ENCODE measurements around the gene SSR2.
"Not testable (repeated sequence)": the region's sequence is repeated elsewhere in the genome, so short reads cannot be mapped to it uniquely, and the experiment has no call there.

The SSR2 gene

DNA sequence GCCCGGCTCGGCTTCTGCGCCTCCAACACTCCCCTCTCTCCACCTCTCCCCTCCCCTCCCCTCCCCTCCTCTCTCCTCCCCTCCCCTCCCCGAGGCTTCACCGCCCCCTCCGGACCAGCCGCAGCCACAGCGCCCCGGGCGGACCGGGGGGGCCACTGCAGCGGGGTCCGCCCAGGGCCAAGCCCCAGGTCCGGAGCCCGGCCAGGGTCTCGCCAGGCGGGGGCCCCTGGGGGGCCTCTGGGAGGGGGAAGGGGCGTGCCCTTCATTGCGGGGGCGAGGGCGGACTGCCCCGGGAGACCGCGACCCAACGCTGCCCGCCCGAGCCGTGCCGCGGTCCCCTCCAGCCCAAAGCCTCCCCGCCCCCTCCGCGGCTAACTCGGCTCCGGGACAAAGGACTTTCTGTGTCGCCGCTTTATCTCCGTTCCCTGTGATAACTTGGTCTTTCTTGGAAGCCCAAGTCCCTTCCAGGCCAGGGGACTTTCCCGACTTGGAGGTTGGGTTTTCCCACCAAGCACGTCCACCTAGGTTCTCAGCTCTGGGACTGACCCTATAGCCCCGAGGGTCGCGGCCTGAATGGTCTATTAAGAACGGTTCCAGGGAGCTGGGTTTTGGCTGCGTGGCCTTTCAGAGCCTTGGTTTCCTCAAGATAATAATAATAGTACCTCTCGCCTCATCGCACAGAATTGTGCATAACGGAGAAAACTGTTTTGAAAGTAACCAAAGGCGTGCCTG lies 33.2 kb upstream of the SSR2 start, which contains the start of gene UBQLN4:
UBQLN4 (minus strand) TSS at position 31 of the 732 bp plus-strand sequence. CDS start 97 bp downstream, outside the sequence.
- H3K4me1 Mint-ChIP-seq = peaks cover 25% of the 10 kb centered on the region

DNA sequence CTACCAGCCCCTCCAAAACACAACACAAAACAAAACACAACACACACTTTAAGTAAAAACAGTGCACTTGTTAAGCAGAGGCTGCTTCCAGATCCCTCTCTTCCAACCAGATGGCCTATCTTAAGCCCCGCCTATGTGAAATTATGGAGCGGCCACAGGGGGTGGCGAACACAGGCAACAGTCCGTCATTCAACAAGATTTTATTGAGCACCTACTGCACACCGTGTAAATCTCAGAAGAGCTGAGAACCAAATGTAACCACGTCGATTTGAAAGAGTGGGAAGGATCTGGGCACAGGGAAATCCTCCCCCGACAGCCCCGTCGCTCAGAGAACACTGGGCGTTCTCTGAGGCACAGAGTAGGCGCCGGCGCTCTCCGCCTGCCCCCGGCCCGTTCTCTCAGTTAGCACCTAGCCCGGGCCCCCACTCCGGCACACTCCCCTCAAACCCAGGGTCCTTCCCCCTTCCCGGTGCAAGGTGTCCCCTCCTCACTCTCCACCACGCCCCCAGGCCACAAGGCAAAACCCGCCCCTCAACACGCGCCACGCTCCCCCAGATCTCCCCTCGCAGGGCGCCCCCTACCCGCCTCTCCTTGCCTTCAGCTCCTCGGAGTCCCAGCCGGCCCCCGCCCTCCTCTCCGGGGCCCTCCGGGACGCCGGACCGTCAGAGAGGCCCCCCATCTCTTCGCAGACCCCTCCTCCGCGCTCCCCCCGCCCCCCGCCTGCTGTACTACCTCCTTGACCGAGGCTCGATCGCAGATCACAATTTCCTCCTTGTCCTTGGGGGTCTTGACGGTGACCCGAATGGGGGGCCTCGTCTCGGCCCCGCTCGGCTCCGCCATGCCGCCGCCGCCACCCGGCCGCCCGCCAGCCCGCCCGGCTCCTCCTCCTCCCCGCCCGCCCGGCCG lies 32.4 kb upstream of the SSR2 start:
- H3K36me3 Mint-ChIP-seq (ENCODE audit: low read depth) = peaks cover 6% of the 10 kb centered on the region
- H3K9me3 Mint-ChIP-seq = no peaks in the 10 kb centered on the region
- peak overlapping the region; percentile 85 for H3K27ac Mint-ChIP-seq
- H3K27me3 Mint-ChIP-seq = no peaks in the 10 kb centered on the region
- peak overlapping the region; percentile 96 for H3K4me3 Mint-ChIP-seq
- peak; percentile 24 for ATAC-seq
- peak; percentile 76 for DNase-seq
- H3K4me1 Mint-ChIP-seq = peaks cover 25% of the 10 kb centered on the region

More for the DNA sequence above, 33.2 kb upstream of the SSR2 start, which contains the start of gene UBQLN4:
- no peaks in the 10 kb centered on the region for H3K27me3 Mint-ChIP-seq
- no peaks in the 10 kb centered on the region for H3K9me3 Mint-ChIP-seq
- peak within 1 kb of the TSS; percentile 96 for H3K4me3 Mint-ChIP-seq
- DNase-seq (peak; percentile 87), ATAC-seq (peak; percentile 62)
- peaks cover 9% of the 10 kb centered on the region for H3K36me3 Mint-ChIP-seq (ENCODE audit: low read depth)
- peak within 1 kb of the TSS; percentile 96 for H3K27ac Mint-ChIP-seq

DNA sequence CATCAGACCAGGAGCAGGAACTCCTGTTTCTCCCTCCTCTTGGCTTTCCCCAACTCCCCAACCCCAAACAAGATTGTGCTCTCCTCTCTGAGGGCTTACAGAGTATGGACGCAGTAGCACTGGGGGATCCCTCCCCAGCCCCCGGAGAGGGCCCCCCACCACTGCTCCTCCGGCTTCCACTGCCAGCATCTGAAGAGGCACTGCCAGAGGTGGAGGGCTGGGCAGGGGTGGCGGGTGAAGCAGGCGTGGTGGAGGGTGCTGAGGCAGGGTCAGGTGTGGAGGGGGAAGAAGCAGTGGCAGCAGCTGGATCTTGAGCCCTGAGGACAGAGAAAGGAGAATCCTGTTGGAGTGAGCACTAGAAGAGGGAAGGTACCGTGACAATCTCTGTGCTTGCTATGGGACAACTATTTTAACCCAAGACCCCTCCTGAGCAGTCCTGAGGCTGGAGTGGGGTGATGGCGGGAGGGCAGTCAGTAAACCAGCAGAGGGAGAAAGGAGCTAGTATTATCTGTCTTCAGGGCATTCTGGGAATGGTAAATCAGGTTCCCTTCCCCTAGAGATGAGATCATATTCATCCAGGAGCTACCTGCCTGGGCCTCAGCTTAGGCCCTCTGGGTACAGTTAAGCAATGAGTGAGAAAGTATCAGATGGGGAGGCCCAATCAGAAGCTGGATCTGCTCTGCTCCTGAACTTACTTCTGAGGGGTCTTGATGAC lies 30.4 kb upstream of the SSR2 start:
- Mint-ChIP-seq H3K27me3 (no peaks in the 10 kb centered on the region), H3K4me1 (peaks cover 22% of the 10 kb centered on the region), H3K36me3 (ENCODE audit: low read depth) (peaks cover 6% of the 10 kb centered on the region), H3K27ac (no peak overlapping the region), H3K4me3 (peak overlapping the region; percentile 27), H3K9me3 (no peaks in the 10 kb centered on the region)
- ATAC-seq (no peak), DNase-seq (no peak)

DNA sequence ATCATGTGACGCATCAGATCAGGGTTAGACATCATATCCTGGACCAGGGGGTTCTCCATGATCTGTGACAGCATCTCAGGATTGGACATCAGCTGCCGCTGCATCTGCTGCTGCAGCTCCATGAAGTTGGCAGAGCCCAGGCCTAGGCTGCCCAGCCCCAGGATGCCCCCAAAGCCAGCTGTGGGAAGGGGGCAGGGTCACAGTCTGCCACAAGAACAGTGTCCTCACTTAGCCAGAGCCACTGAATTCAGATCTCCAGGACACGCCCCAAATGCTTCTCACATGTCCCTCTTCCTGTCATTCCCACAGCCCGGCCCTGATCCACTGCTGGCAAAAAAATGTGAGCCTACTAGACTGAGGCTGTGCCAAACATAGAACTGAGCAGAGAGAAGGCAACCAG lies 29.6 kb upstream of the SSR2 start:
- Mint-ChIP-seq H3K27me3 (no peaks in the 10 kb centered on the region), H3K4me3 (no peak overlapping the region), H3K36me3 (ENCODE audit: low read depth) (peaks cover 6% of the 10 kb centered on the region), H3K9me3 (no peaks in the 10 kb centered on the region), H3K4me1 (peaks cover 17% of the 10 kb centered on the region), H3K27ac (no peak overlapping the region)
- DNase-seq (no peak), ATAC-seq (no peak)

DNA sequence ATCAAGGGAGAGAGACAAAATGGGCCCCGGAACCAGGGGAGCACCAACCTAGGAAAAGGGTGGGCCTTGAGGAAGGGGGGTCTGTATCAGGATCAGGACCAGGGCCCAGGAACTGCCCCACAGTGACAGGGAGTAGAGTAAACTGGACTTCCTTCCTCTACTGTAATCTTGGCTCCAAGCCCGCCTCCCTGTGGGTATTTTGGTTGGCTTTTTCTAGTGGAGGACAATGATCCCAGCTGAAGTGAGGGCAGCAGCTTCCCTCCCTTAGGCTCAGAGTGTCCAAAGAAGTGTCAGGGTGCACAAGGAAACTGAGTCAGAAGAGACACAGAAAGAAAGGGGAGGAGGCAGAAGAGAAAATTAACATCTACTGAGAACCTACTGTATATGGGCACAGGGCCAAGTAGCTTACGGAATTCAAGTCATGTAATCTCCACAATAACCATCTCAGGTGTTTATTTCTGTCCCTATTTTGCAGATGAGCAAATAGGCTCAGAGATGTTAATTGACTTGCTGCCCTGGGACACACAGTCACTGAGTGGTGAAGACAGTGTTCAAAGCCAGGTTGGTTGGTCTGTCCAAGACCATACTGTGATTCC lies 28.0 kb upstream of the SSR2 start:
- Mint-ChIP-seq H3K27ac (no peak overlapping the region), H3K4me3 (no peak overlapping the region), H3K27me3 (no peaks in the 10 kb centered on the region), H3K4me1 (peaks cover 12% of the 10 kb centered on the region), H3K36me3 (ENCODE audit: low read depth) (peaks cover 6% of the 10 kb centered on the region), H3K9me3 (no peaks in the 10 kb centered on the region)
- DNase-seq (no peak), ATAC-seq (no peak)

DNA sequence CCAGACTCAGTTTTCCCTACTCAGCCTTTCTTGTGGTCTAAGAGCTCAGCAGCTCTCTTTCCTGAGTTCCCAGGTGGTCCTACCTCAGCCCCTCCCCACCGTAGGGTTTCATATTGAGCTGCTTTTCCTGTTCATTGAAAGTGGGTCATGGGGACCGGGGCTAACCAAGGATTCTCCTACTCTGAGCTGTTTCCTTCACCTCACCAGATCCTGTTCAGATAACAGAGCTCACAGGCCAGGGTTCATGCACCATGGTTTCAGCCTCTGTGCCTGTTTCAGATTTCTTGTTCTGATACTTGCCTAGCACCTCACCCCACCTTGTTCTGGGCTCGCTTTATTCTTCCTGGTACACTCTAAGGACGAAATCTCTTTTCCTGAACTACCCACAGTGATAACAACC lies 24.3 kb upstream of the SSR2 start:
- no peak overlapping the region for H3K27ac Mint-ChIP-seq
- H3K27me3 Mint-ChIP-seq = no peaks in the 10 kb centered on the region
- H3K36me3 Mint-ChIP-seq (ENCODE audit: low read depth) = peaks cover 23% of the 10 kb centered on the region
- H3K4me1 Mint-ChIP-seq = no peaks in the 10 kb centered on the region
- DNase-seq (no peak), ATAC-seq (no peak)
- no peak overlapping the region for H3K4me3 Mint-ChIP-seq
- no peaks in the 10 kb centered on the region for H3K9me3 Mint-ChIP-seq

DNA sequence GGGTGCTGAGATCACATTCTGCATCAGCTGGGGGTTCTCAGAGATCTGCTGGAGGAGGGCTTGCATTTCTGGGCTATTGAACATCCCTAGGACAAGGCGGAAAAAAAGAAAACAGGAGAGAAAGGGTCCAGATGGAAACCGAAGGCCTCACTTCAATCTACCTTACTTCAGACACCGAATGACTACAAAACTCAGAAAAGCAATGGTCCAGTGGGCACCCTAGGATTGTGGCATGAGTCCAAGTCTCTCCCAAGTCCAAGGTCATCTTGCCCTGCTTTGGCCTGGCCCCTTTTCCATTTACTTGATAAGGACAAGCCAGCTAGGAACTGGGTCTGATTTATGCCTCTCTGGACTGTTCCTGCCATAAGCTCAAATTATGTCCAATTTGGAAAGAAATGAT lies 22.1 kb upstream of the SSR2 start:
- Mint-ChIP-seq H3K4me1 (no peaks in the 10 kb centered on the region), H3K9me3 (no peaks in the 10 kb centered on the region), H3K27ac (no peak overlapping the region), H3K4me3 (no peak overlapping the region), H3K36me3 (ENCODE audit: low read depth) (peaks cover 24% of the 10 kb centered on the region), H3K27me3 (no peaks in the 10 kb centered on the region)
- ATAC-seq (no peak), DNase-seq (no peak)

DNA sequence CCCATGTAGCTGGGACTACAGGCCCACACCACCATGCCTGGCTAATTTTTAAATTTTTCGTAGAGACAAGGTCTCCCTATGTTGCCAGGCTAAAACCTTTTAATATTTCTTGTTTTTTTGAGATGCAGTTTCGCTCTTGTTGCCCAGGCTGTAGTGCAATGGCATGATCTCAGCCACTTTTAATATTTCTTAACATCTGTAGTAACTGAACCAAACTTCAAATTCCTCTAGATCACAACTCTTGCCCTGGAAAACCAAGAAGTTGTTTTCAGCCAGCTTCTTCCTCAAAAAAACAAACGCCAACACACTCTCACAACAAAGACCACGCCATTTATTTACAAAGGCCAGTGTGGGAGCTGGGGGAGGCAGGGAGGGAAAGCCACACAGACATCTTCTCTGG lies 14.2 kb upstream of the SSR2 start:
- H3K4me1 Mint-ChIP-seq, H3K4me3 Mint-ChIP-seq, DNase-seq, ATAC-seq, H3K9me3 Mint-ChIP-seq, H3K27me3 Mint-ChIP-seq, H3K27ac Mint-ChIP-seq: not testable (repeated sequence)
- peaks cover 14% of the 10 kb centered on the region for H3K36me3 Mint-ChIP-seq (ENCODE audit: low read depth)

DNA sequence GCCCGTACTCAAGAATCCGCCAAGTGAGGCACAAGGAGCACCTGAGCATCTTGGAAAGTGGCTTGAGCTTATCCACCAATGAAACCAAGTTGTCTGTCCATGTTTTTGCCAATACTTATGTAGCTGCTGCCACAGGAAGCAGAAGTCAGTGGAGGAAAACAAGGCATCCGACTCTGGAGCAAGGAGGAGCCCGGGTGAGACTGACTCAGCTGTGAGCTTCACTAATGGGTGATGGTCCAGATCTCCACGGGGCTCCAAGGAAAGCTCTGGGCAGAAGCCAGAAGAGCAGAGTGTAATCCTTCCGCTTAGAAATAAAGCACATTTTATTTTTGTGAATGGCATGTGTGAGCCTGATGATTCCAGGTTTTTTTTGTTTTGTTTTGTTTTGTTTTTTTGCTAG lies 12.3 kb upstream of the SSR2 start:
- Mint-ChIP-seq H3K27ac (no peak overlapping the region), H3K36me3 (ENCODE audit: low read depth) (peaks cover 8% of the 10 kb centered on the region), H3K4me1 (no peaks in the 10 kb centered on the region), H3K9me3 (no peaks in the 10 kb centered on the region), H3K4me3 (no peak overlapping the region), H3K27me3 (no peaks in the 10 kb centered on the region)
- DNase-seq (no peak), ATAC-seq (no peak)

DNA sequence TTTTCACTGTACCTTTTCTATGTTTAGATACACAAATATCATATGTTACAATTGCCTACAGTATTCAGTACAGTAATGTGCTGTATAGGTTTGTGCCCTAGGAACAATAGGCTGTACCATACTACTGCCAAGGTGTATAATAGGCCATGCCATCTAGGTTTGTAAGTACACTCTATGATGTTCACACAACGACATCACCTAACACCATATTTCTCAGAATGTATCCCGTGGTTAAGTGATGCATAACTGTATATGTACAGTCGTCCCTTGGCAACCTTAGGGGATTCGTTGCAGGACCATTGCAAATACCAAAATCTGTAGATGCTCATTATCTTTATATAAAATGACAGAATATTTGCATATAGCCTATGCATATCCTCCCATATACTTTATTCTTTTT lies 5.8 kb upstream of the SSR2 start:
- no peak overlapping the region for H3K27ac Mint-ChIP-seq
- H3K9me3 Mint-ChIP-seq = no peaks in the 10 kb centered on the region
- peak; percentile 75 for ATAC-seq
- H3K4me1 Mint-ChIP-seq = peaks cover 5% of the 10 kb centered on the region
- H3K36me3 Mint-ChIP-seq (ENCODE audit: low read depth) = no peaks in the 10 kb centered on the region
- DNase-seq = no peak
- H3K4me3 Mint-ChIP-seq = no peak overlapping the region
- peaks cover 5% of the 10 kb centered on the region for H3K27me3 Mint-ChIP-seq

DNA sequence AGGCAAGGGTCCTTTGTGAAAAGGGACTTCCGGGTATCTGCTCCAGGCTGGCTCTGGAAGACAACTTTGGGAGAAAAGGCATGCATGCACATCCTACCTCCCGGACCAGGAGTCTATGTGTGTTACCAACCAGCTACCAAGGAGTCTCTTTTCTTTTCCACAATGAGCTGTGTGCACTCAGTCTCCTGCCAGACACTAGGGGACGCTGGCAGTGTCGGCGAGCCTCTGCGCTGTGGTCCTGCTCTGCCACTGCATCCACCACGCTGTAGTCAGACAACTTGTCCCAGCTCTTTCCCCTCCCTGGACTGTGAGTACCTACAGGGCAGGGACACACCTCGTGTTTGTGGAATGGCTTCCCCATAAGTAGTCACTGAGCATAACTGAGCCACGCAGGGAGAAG lies 5.1 kb upstream of the SSR2 start:
- Mint-ChIP-seq H3K9me3 (no peaks in the 10 kb centered on the region), H3K4me3 (no peak overlapping the region), H3K4me1 (peaks cover 9% of the 10 kb centered on the region), H3K27ac (no peak overlapping the region), H3K27me3 (peaks cover 5% of the 10 kb centered on the region), H3K36me3 (ENCODE audit: low read depth) (no peaks in the 10 kb centered on the region)
- DNase-seq = peak; percentile 50
- peak; percentile 75 for ATAC-seq

DNA sequence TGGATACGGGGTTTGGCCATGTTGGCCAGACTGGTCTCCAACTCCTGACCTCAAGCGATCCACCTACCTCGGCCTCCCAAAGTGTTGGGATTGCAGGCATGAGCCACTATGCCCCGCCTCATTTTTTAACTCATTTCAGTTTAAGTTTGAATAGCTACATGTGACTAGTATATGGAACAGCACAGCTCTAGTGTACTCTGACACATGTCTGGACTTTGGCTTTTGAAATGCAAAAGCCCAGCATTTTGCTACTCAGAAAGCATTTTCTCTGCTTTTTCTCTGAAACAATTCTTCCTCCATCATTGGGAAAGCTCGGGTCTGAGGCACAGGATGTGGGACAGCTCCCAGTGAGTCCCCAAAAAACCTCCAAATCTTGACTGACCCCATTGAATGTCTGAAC lies 4.0 kb upstream of the SSR2 start:
- peaks cover 16% of the 10 kb centered on the region for H3K4me1 Mint-ChIP-seq
- ATAC-seq (no peak), DNase-seq (no peak)
- H3K9me3 Mint-ChIP-seq = no peaks in the 10 kb centered on the region
- H3K27me3 Mint-ChIP-seq = peaks cover 5% of the 10 kb centered on the region
- no peak overlapping the region for H3K4me3 Mint-ChIP-seq
- H3K36me3 Mint-ChIP-seq (ENCODE audit: low read depth) = peaks cover 6% of the 10 kb centered on the region
- H3K27ac Mint-ChIP-seq = no peak overlapping the region

DNA sequence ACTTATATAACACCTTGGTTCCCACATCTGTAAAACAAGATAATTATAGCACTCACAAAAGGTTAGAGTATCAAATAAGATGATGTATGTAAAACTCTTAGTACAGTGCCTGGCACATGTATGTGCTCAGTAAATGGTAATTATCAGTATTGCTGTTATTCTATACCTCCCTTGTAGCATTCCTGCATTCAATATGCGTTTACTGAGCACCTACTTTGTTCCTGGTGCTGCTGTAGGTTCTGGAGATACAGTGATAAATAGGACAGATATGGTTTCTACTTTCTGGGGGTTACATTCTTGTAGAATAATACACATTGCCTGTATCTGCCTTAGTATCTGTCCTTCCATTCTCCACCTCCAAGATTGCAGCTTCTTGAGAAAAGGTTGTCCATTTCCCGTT lies 1.2 kb upstream of the SSR2 start:
- Mint-ChIP-seq H3K27ac (no peak overlapping the region), H3K27me3 (peaks cover 5% of the 10 kb centered on the region), H3K4me1 (peaks cover 27% of the 10 kb centered on the region), H3K36me3 (ENCODE audit: low read depth) (peaks cover 29% of the 10 kb centered on the region), H3K4me3 (no peak overlapping the region), H3K9me3 (no peaks in the 10 kb centered on the region)
- no peak for ATAC-seq
- no peak for DNase-seq

DNA sequence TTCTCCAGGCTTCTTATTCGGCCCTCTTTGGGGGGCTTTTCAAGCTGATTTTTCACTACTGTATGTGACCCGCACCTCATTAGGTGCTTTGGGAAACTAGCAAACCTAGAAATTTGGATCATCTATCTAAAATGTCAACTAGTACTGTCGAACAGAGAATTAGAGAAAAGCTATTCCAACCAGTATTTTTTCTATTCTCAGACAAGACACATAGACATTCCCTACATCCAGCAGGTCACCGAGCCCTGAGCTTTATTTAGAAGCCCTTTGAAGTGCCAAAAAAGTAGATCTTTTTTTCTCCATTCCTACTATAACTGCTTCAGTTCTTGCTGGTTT lies 310 bp upstream of the SSR2 start:
- peaks cover 27% of the 10 kb centered on the region for H3K4me1 Mint-ChIP-seq
- peaks cover 33% of the 10 kb centered on the region for H3K36me3 Mint-ChIP-seq (ENCODE audit: low read depth)
- H3K4me3 Mint-ChIP-seq = peak overlapping the region; percentile 93
- peak overlapping the region; percentile 93 for H3K27ac Mint-ChIP-seq
- no peaks in the 10 kb centered on the region for H3K9me3 Mint-ChIP-seq
- DNase-seq (no peak), ATAC-seq (no peak)
- H3K27me3 Mint-ChIP-seq = peaks cover 5% of the 10 kb centered on the region
